Stimulated activated CD8-positive, alpha-beta memory T cell treated with anti-CD3 and anti-CD28 coated beads, Interleukin-2, amount 100 ng/mL, for 48 hours (primary cell): ENCODE results near the gene TRA2A.
A peak's percentile ranks its signal among the peaks of the same experiment; 100 is the strongest.
"Not testable (repeated sequence)": the region's sequence is repeated elsewhere in the genome, so short reads cannot be mapped to it uniquely, and the experiment has no call there.

Experiments
- DNase-seq, 2 donors: peaks; one replicate each; pipeline ENCODE4 v3.0.0-alpha.2; 2020; ENCODE audit warnings: low read depth in 2 of 2

TRA2A gene

DNA sequence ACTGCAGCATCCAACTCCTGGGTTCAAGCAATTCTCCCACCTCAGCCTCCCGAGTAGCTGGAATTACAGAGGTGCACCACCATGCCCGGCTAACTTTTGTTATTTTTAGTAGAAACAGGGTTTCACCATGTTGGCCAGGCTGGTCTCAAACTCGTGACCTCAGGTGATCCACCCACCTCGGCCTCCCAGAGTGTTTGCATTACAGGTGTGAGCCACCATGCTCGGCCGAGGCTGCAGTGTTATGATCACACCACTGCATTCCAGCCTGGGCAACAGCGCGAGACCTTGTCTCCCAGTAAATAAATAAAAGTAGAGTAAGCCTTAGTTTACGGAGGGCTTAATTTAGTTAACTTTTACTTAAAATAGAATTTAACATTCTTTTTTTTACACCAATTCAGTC lies 37.8 kb downstream of the TRA2A start:
- no peak for DNase-seq

DNA sequence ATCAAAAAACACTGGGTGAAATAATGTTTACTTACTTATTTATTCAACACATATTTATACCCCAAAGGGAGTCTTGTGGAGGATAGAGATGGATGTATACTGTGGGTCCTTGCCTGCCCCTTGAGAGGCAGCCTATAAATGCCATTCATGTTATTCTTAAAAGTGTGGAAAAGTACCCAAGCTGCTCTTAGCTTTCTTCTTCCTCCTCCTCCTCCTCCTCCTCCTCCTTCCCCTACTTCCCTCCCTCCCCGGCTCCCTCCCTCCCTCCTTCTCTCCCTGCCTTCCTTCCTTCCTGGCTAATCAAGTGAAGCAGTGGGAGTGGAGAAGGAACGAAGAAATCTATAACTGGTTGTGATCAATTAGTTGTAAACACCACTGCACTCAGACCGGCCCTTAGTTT lies 40.3 kb downstream of the TRA2A start:
- DNase-seq = no peak

DNA sequence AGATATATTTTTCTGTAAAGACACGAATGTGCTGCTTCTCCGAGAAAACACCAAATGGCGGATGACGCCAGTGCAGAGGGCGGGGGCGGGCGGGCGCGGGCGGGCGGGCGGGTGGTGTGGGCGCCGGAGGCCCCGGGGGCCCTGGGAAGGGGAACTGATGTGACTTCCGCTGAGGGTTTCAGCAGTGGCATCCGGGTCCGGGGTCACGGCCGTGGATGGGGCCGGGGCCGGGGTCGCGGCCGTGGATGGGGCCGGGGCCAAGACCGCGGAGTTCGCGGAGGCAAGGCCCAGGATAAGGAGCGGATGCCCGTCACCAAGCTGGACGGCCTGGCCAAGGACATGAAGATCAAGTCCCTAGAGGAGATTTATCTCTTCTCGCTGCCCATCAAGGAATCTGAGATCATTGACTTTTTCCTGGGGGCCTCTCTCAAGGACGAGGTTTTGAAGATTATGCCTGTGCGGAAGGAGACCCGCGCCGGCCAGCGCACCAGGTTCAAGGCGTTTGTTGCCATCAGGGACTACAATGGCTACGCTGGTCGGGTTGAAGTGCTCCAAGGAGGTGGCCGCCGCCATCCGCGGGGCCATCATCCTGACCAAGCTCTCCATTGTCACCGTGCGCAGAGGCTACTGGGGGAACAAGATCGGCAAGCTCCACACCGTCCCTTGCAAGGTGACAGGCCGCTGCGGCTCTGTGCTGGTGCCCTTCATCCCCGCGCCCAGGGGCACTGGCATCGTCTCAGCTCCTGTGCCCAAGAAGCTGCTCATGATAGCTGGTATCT lies 41.2 kb downstream of the TRA2A start:
- DNase-seq = no peak

DNA sequence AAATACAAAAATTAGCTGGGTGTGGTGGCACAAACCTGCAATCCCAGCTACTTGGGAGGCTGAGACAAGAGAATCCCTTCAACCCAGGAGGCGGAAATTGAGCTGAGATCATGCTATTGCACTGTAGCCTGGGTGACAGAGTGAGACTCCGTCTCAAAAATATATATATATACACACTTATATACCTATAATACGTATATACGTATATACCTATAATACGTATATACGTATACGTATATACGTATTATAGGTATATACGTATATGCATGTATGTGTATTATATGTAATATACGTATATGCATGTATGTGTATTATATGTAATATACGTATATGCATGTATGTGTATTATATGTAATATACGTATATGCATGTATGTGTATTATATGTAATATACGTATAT lies 43.1 kb downstream of the TRA2A start:
- DNase-seq = not testable (repeated sequence)

DNA sequence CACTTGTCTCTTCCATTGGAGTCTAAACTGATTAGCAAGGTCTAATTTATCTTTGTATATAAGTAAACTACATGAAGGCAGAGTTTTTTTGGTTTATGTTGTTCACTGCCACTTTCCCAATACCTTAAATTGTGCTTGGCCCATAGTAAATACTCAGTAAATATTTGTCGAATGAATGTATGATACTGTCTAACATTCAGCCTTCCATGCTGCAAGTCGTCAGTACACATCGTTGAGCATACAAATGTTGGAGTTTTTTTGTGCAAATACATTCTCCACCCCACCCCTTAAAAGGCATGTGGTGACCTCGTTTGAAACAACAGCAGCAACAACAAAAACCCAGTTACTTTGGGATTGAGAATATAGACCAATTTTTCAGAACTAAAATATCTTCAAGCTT lies 44.1 kb downstream of the TRA2A start:
- no peak for DNase-seq

- DNase-seq = no peak
Observed at GRCh38 chr7:23486002-23486773, 45.6 kb downstream of the TRA2A start.

DNA sequence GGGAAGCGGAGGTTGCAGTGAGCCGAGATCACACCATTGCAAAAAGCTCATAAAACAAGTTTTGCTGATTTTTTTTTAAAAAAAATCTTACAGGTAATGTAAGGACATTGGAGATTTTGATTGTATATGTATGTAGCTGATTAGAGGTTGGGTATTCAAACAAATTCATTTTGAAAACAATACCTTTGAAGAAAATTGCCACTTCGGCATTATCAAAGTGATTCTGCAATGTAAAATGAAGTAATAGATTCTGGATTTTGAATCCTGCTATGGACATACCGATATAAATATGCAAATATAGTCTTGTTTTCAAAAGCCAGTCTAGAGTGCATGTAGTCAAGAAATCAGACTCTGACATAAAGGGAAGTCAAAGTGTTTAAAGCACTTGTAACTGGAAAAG lies 49.1 kb downstream of the TRA2A start:
- DNase-seq = no peak

DNA sequence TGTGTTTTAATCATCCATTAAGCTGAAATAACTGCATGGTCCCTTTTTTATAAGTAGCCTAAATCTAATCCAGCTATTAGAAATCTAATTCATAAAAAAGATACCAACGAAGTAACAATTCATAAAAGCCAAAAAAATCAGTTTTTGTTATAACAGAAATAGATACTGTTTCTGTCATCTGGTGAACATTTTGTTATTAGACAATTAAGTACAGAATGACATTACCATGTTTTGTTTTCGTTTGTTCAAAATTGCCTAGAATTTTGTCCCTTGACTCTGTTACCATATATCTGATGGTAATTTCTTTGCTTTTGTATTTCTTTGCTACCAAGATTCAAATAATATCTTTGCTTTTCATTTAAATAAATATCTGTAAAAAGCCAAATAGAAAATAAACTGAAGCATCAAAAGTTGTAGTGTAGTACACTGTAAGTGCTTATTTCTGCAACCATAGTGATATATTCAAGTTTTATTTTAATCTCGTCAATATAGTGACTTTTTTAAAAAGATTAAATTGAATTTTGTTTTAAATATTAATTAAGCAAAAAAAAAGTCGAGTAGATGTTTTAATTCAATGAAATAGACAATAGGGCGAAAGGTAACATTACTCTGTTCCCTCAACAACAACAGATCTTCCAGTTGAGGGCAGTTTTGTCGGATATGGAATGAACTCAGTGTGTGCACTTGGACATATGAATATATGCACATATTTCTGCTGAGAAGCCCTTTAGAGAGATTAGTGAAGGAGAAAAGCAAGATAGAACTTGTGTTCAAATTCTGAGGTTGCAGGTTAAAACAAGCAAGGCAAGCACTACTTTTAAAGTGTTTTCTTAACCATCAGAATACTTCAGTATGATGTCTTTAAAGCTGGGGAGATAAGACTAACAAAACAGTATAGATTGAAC lies 53.6 kb downstream of the TRA2A start:
- no peak for DNase-seq

DNA sequence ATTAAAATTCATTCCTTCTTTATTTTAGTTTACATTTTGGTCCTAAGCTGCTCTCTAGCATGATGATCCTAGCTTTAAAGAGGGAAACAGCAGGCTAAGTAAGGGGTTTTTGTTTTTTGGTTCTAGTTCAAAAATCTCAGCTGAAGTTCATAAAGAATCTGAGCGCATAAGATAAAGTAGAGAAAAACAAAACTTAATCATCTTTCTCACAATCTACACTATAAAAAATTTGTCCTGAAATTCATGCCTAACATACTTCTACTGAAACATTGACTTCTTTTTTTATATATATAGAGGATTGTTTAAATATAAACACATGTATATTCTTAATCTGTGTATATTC lies 54.7 kb downstream of the TRA2A start:
- DNase-seq = no peak

- no peak for DNase-seq
Observed at GRCh38 chr7:23476286-23477156, 55.3 kb downstream of the TRA2A start.

DNA sequence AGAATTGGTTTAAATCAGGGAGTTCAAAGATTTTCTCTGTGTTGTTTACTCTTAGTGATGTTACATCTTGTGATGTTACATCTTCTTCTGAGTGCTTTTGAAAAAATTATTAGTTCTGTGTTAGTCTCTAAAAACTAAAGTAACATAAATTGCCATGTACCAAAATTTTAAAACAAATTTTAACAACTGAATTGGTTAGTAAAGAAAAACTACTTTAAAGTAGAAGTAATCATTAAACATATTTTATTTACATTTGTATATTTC lies 56.3 kb downstream of the TRA2A start:
- no peak for DNase-seq

GRCh38 chr7:23474829-23475575 lies 56.8 kb downstream of the TRA2A start:
- DNase-seq = no peak

- DNase-seq = peak; percentile 72 to 78
Observed at GRCh38 chr7:23474094-23474828, 57.5 kb downstream of the TRA2A start.

- DNase-seq = no peak
Observed at GRCh38 chr7:23473844-23474093, 58.0 kb downstream of the TRA2A start.

- DNase-seq = no peak
Observed at GRCh38 chr7:23472956-23473843, 58.6 kb downstream of the TRA2A start.

GRCh38 chr7:23472556-23472955 lies 59.2 kb downstream of the TRA2A start:
- no peak for DNase-seq

DNA sequence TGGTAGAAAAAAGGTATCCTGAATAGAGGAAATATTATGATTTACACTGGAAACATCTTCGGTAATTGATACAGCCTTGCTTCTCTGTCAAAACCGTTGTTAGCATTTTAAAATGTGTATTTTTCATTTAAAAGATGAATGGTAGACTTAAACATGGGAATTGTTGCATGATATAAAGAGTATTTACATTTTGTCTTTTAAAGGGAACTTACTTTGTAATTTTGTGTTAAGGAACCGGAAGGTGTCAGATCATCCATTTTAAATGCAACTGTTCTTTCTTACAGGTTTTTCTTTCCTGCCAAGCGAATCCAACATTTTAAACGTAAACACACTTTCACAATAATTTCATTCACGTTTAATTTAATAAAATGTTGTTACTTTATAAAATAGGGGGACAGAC lies 59.7 kb downstream of the TRA2A start:
- DNase-seq = no peak

- DNase-seq = peak in 1 of 2 donors; percentile 23
Observed at GRCh38 chr7:23471106-23471859, 60.5 kb downstream of the TRA2A start.
